Measurements from ENCODE around the gene S1PR4. TPM values are rescaled to one million over a fixed set of nuclear protein-coding genes. Genes with fewer than 3 reads are reported as not detected.

S1PR4 gene
- total and polyA plus RNA-seq, 2 of the 8 experiments (the other 6 are each of a cell fraction or from before 2014, with no cell fraction given): not detected

- no peak for TF ChIP-seq CTCF (IDR thresholded peaks at IDR 0.05; ENCODE audit: control extremely low read depth in 1 of 3, insufficient read depth in 1 of 3, low read depth in 1 of 3, low read length in 3 of 3)
- no peak for TF ChIP-seq TAF7 (optimal IDR thresholded peaks at IDR 0.05; ENCODE audit: borderline replicate concordance, low read depth, low read length)
- TF ChIP-seq TCF12 (IDR thresholded peaks at IDR 0.05; ENCODE audit: low read depth, low read length): no peak
- TF ChIP-seq RBBP5 (IDR thresholded peaks at IDR 0.05; ENCODE audit: borderline replicate concordance, low read depth, low read length): no peak
- TF ChIP-seq USF2 (IDR thresholded peaks at IDR 0.05; ENCODE audit: low read length): no peak
- TF ChIP-seq CEBPB (IDR thresholded peaks at IDR 0.05; ENCODE audit: low read depth, low read length): no peak
These were observed 7.0 kb downstream of the S1PR4 start, which contains the start of gene NCLN (continued) for GRCh38 chr19:3185461-3186159.
